H1 (cell line): ENCODE measurements around the gene RPS6KL1.

ENCODE experiments used
- EZH2 ChIP-seq: fragments of 200-600 bp; sonication (generic); IDR thresholded peaks from 2 replicates; pipeline ENCODE4 v1.7.1; 2012; ENCODE audit warnings: low read depth, mild to moderate bottlenecking, moderate library complexity, low read length, inconsistent platforms; ENCODE audit not compliant: severe bottlenecking
- KDM5A ChIP-seq: fragments of 200-600 bp; IDR thresholded peaks from 2 replicates; pipeline ENCODE4 v1.7.1; 2012; ENCODE audit warnings: mild to moderate bottlenecking, low read length, inconsistent platforms, mixed read lengths
- POLR2A ChIP-seq, 2 experiments: IDR thresholded peaks; 1 replicate in 1 of 2; 2 replicates in 1 of 2; pipeline ENCODE4 v1.6.1; 2011; ENCODE audit warnings: low read depth in 2 of 2, low read length in 2 of 2, mild to moderate bottlenecking in 2 of 2; ENCODE audit errors: control extremely low read depth in 1 of 2
- POLR2AphosphoS5 ChIP-seq: IDR thresholded peaks from 2 replicates; pipeline ENCODE4 v1.6.1; 2011; ENCODE audit warnings: low read depth, low read length
- RAD21 ChIP-seq, 2 experiments: IDR thresholded peaks in 1 of 2; conservative IDR thresholded peaks in 1 of 2; 2 replicates each; pipeline ENCODE4 v1.6.1; 2011; ENCODE audit warnings: low read depth in 2 of 2, low read length in 2 of 2, improper control_type of control experiment in 1 of 2, inconsistent platforms in 1 of 2, mild to moderate bottlenecking in 1 of 2, moderate library complexity in 1 of 2
- RNF2 ChIP-seq: fragments of 200-900, 300-1000 bp; sonication (generic); IDR thresholded peaks from 2 replicates; pipeline ENCODE4 v1.7.1; 2016; ENCODE audit warnings: borderline replicate concordance, low read depth, mild to moderate bottlenecking, antibody characterized with exemption, low read length; ENCODE audit not compliant: poor library complexity, severe bottlenecking; ENCODE audit errors: missing control alignments
- SIN3A ChIP-seq, 2 experiments: IDR thresholded peaks in 1 of 2; conservative IDR thresholded peaks in 1 of 2; 2 replicates each; pipeline ENCODE4 v1.6.1; 2011 to 2012; ENCODE audit warnings: low read length in 2 of 2, improper control_type of control experiment in 1 of 2, low read depth in 1 of 2, mild to moderate bottlenecking in 1 of 2
- SP1 ChIP-seq: IDR thresholded peaks from 2 replicates; pipeline ENCODE4 v1.6.1; 2011; ENCODE audit warnings: low read depth, low read length
- SUZ12 ChIP-seq: fragments of 200-600 bp; sonication (generic); IDR thresholded peaks from 2 replicates; pipeline ENCODE4 v1.6.1; 2012; ENCODE audit warnings: mild to moderate bottlenecking, inconsistent platforms, low read length, moderate library complexity, mixed read lengths
- TCF12 ChIP-seq: IDR thresholded peaks from 2 replicates; pipeline ENCODE4 v1.6.1; 2011; ENCODE audit warnings: low read depth, mild to moderate bottlenecking, low read length
- TF ChIP-seq, protein P1 (sequence below), 3 experiments: IDR thresholded peaks; 1 replicate in 2 of 3; 2 replicates in 1 of 3; pipeline versions ENCODE4 v1.5.1 to v1.6.1; 2011; ENCODE audit warnings: low read length in 3 of 3, mild to moderate bottlenecking in 3 of 3, inconsistent platforms in 2 of 3, low read depth in 1 of 3, moderate library complexity in 1 of 3; ENCODE audit not compliant: insufficient read depth in 1 of 3; ENCODE audit errors: control extremely low read depth in 1 of 3
- TF ChIP-seq, protein P2 (sequence below): IDR thresholded peaks from 2 replicates; pipeline ENCODE4 v1.6.1; 2011; ENCODE audit warnings: low read length, improper control_type of control experiment

DNA sequence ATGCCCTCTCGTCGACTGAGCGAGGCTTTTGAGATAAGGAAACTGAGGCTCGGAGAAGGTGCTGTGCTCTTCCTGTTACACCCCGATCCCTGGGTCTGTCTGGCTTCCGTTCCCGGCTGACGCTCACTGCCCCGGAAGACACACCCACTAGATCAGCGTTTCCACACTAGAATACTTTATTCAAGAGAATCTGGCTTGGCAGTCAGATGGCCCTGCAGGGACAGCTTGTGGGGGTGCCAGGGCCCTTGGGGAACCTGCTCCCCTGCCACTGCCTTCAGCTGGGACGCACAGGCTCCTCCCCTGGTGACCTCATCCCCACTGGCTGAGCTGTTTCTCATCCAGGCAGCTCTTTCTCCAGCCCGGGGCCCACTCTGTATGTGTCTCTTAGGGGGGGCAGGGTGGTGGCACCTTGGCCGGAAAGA lies 18.6 kb upstream of the RPS6KL1 start:
- no peak for TF ChIP-seq RNF2
- TF ChIP-seq EZH2: no peak
- TF ChIP-seq POLR2AphosphoS5: no peak
- TF ChIP-seq KDM5A: no peak
- TF ChIP-seq TCF12: no peak
- TF ChIP-seq, protein P1, sequence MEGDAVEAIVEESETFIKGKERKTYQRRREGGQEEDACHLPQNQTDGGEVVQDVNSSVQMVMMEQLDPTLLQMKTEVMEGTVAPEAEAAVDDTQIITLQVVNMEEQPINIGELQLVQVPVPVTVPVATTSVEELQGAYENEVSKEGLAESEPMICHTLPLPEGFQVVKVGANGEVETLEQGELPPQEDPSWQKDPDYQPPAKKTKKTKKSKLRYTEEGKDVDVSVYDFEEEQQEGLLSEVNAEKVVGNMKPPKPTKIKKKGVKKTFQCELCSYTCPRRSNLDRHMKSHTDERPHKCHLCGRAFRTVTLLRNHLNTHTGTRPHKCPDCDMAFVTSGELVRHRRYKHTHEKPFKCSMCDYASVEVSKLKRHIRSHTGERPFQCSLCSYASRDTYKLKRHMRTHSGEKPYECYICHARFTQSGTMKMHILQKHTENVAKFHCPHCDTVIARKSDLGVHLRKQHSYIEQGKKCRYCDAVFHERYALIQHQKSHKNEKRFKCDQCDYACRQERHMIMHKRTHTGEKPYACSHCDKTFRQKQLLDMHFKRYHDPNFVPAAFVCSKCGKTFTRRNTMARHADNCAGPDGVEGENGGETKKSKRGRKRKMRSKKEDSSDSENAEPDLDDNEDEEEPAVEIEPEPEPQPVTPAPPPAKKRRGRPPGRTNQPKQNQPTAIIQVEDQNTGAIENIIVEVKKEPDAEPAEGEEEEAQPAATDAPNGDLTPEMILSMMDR (IDR thresholded peaks at IDR 0.05; ENCODE audit: control extremely low read depth in 1 of 3, insufficient read depth in 1 of 3, low read depth in 1 of 3, low read length in 3 of 3): no peak
- TF ChIP-seq SP1: no peak
- no peak for TF ChIP-seq POLR2A (IDR thresholded peaks at IDR 0.05; ENCODE audit: control extremely low read depth in 1 of 2, low read depth in 2 of 2, low read length in 2 of 2)
- TF ChIP-seq SUZ12: no peak
- TF ChIP-seq SIN3A (conservative IDR thresholded peaks at IDR 0.05 in 1 of 2, IDR thresholded peaks at IDR 0.05 in 1 of 2; ENCODE audit: low read depth in 1 of 2, low read length in 2 of 2): no peak
- TF ChIP-seq, protein P2, sequence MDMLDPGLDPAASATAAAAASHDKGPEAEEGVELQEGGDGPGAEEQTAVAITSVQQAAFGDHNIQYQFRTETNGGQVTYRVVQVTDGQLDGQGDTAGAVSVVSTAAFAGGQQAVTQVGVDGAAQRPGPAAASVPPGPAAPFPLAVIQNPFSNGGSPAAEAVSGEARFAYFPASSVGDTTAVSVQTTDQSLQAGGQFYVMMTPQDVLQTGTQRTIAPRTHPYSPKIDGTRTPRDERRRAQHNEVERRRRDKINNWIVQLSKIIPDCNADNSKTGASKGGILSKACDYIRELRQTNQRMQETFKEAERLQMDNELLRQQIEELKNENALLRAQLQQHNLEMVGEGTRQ: no peak
- TF ChIP-seq RAD21 (IDR thresholded peaks at IDR 0.05 in 1 of 2, conservative IDR thresholded peaks at IDR 0.05 in 1 of 2; ENCODE audit: low read depth in 2 of 2, low read length in 2 of 2): no peak
